Measurements from ENCODE around the gene IQSEC3.
"Not testable (repeated sequence)": the region's sequence is repeated elsewhere in the genome, so short reads cannot be mapped to it uniquely, and the experiment has no call there.

The IQSEC3 gene

DNA sequence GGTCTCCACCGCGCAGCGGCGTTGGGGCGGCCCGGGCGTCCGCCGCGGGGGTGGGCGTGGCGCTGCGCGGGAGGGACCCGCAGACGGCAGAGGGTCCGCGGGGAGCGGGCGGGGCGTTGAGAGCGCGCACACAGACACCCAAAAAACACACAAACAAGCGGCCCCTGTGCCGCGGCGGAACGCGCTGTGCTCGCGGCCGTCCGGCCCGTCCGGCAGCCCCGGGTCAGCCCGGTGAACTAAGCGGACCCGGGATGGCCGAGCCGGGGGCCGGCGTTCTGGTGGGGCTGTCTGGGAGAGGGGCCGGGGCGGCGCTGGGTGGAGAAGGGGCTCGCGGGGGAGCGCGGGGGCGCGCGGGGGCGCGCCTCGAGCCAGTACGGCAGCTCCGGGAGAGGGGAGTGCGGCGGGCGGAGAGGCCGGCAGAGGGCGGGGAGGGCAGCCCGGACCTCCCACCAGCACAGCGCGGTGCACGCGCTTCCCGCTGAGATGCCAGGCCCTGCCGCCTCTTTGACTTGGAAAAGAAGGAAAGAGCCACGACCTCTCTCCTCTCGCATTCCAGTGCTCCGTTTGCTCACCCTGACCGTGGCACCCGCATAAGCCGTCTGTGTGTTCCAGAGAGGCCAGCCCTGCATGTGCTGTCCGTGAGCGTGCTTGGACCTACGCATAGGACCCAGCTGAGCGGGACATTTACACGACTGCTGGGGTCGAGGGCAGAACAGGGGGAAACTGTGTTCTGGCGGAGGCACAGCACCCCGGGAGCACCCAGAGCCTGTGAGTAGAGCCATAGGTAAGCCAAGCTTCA lies 137.1 kb downstream of the IQSEC3 start:
- DNase-seq, result peak; percentile 70

DNA sequence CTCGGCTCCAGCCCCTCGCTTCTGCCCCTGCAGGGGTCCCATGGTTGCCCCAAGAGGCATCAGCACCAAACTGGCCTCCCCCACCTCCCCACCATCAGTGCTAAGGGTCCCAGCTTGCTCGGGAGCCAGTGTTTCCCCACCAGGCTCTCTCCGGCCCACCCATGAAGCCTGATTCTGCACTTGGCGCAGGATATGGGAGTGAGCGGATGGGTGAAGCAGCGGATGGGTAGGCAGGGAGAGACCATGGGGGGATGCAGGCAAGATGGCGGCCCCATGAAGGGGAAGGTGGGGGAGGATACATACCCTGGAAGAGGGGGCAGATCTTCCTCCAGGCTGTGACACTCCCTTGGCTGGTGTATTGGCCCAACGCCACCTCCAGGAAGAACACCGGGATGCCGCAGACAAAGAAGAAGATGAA lies 137.7 kb downstream of the IQSEC3 start:
- no peak for DNase-seq

DNA sequence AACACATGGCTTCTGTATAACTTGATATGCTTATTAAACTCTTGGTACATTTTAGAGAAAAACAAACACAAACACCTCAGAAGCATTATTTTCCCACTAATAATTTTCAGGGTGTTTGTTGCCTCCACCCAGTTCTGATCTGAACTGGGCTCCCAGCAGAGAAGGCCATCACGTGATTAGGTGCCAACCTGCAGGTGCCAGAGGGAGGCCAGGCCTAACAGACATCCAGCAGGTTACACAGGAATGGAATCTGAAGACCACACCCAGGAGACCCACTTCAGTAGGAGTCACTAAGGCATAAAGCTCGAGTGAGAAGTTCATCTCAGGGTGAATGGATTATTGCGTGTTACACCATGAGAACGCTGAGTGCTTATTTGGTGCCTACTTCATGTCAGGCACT lies 138.5 kb downstream of the IQSEC3 start:
- DNase-seq, result no peak

DNA sequence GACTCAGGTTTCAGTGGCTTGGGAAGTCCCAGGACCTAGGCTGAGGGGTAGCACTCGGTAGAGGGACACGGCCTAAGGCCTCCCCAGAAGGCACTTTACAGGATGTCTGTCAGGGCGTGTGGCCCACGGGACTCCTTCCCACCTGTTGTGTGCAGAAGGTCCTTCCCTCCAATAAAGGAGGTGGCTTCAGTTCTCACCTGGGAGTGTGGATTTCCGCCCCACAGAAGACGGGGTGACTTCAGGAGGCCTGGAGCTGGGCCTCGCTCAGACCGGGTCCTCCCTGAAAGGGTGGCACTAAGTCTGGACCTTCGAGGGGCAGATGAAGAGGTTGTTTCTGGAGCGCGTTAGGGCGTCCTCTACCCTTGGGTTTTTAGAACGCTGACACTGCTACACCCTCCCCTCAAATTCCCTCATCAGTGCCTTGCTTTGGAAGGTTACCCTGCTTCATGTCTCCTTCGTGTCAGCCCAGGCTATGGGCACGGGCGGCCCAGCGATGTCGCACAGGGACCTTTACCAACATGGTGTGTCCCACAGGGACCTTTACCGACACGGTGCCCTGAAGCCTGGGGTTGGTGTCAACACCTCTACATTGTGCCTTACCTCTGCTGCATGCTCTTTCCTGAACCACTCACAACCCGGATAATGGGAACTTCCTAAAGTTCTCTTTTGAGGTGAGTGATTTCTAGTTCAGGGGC lies 140.3 kb downstream of the IQSEC3 start:
- DNase-seq, result no peak

DNA sequence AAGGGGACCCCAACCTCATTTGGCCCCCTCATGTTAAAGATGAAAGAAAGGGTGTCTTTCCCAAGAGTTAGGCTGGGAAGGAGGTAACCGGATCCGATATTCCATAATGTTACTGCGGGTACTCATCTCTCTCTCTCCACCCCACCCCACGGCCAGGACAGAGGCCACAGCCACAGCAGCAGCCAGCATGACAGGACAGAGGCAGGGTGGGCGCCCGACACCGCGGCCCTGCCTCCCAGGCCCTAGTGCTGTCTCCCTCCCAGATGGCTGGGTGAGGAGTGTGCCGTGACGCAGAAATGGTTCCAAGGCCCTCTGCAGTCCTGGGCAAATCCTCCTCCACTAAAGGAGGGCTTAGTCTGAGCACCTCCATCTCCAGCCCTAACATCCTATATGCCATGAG lies 141.2 kb downstream of the IQSEC3 start:
- no peak for DNase-seq

DNA sequence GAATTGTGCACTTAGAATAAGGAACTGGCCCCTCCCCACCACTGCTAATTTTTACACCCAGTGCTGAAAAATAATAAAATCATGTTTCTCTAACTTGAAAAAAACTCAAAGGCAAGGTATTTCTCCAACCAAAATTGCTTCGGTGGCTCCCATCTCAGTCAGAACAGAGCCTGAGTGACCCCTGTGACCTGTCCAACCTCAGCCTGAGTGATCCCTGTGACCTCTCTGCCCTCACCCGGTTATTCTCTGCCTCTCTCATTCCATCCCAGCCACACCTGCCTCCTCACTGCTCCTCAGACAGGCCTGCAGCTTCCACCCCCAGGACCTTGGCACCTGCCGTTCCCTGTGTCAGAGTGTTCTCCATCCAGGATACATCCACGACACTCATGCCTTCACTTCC lies 142.2 kb downstream of the IQSEC3 start:
- no peak for DNase-seq

DNA sequence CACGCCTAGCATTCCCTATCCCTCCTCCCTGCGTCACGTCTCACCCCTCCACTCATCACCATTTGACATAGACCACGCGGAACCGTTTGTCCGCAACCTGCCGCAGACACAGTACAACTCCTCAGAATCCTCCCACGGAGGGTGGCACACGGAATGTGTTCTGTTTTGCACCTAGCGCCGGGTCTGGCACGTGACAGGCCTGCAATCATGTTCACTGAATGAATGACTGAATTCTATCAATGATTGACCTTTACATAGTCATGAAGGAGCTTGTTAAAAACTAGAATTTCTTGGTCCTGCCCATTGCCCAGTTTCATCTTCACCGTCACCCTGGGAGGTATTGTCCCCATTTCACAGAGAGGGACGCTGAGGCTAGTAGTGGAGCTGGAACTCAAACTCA lies 142.7 kb downstream of the IQSEC3 start:
- DNase-seq, result no peak

DNA sequence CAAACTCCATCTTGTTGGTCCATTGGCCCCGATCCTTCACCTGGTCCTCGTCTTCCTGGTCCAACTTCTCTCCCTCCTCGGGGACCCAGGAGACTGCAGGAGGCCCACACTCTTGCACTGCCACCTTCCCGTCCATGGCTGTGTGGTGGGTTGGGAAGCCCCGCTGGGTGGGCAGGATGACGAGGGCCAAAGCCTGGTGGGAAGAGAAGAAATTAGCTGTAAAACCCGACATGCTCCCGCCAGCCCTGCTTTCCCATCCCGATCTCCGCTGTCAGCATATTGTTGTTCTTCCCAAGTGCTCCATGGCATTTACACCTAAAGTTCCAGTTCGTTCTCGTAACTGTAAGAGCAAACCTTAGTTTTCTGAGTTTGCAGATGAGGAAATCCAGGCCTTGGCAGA lies 143.3 kb downstream of the IQSEC3 start:
- DNase-seq, result no peak

DNA sequence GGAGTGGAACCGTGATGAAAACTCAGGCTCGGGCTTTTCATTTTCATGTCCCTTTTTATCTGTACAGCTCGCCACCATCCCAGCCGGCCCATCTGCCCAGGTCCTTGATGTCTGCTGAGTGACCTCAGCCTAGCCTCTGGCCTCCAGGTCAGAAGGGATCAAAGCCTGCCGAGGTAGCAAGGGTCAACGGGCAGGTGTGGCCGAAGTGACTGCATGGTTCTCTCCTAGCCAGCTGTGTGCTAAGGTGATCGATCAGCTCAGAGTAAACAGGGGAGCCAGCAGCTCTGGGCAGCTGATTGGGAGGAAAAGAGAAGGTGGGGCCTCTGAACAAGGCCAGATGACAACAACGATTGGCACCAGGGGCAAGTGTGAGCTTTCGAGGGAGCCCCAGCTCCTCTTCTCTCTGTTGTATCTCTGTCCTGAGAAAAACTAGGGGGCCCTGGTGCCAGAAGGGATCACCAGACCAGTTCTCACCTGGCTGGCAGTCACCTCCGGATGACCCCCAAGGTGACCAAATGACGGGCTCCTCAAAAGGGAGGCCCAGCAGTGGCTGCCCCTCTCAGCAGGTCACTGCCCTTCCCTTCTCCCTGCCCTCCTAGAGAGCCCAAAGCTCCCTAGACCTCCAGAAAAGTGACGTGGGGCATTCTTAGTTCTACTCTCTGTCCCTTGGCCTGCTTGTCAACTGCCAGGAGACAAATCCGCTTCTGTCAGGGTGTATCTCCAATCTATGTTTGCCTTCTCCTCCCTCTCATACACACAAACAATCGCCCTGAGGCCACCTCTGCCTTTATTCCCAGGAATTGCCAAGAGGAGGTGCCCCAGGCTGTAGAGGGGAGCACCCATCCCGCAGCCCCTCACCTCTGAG lies 143.9 kb downstream of the IQSEC3 start:
- no peak for DNase-seq

DNA sequence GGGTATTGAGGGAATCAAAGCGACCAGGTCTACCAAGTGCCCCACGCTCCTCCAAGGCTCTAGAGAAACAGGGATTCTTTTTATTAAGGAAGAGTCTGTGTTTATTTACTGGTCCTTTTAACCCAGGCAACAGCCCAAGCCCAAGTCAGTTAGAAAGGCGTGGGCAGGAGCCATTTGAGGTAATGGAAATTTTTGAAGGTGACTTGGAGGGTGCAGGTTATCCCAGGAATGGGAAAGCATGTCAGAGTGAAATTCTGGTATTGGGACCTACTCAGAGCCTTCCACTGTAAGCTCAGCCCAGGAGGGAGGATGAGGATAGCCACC lies 144.5 kb downstream of the IQSEC3 start:
- no peak for DNase-seq

DNA sequence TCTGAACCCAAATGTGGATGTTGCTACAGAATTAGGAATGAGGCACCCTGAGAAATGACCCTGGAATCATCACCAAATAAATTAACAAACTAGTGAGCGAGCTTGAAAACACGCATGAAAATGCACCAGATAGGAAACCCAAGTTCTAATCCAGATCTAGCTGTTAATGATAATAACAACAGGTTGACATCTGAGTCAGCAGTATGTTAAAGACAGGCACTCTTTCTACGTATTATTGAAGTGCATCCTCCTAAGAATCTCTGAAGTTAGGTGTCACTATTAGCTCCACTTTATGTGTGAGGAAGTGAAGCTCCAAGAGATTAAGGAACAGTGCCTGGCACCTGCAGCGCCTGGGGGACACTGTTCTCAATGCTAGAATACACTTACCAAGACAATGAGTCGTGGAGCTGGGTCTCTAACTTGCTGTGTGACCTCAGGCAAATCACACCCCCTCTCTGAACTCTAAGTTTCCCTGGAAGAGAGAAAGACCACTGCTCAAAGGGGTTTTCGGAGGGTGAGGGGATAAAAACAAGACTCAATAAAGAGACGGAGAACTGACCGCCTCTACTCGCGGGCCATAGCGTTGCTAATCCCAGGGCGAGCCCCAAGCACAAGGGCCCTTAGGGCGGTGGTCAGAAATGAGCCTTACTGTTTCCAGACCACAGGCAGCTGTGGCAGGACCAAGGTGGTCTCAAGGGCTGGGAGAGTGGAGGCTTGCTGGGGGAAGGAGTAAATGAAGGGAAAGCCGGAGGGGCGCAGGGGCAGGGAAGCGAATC lies 145.3 kb downstream of the IQSEC3 start:
- no peak for DNase-seq

DNA sequence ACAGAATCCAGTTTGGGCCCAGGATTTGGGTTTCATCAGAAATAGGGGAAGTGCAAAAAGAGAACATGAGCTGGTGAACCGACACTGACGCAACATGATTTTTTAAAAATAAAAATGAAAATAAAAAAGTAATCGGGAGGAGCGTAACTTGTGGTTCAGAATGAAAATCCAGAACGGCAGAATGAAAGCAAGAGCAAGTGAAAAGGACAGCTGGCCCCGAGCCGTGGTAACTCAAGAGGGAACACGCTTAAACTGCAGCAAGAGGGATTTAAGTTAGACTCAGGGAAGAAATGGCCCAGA lies 145.8 kb downstream of the IQSEC3 start:
- no peak for DNase-seq

DNA sequence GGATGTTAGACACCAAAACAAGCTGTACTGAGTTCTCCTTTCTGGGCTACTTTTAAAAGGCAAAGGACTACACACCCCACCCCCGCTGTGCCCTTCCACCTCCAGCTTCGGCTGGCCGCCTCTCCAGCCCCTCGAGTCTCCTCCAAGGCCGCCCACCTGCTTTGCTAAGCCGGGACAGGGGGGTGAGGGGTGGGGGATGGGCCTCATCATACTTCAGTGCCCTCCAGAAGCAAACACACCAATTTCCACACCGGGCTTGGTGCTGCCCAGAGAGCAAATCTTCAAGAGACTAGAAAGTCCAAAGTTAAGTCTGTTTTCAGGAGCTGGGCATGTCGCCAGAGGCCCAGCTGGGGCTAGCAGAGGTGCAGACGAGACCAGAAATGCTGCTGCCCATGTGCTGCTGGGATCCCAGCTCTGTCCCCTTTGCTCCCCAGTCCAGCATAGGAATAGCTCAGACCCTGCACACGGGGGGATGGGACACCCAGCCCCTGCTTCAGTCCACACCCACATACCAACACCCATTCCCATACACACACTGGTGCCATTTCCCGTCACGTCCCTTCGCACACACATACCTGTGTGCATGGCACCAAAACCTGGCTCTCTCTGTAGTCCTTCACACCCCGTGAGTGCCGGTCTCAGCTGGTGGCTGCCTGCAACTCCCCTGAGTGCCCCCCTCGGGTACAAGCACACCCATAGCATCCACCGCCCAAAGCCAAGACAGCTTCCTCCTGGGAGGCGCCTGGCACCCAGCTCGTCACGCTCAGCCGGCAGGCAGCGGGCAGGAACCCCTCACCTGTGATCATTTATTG lies 146.4 kb downstream of the IQSEC3 start:
- DNase-seq, result no peak

DNA sequence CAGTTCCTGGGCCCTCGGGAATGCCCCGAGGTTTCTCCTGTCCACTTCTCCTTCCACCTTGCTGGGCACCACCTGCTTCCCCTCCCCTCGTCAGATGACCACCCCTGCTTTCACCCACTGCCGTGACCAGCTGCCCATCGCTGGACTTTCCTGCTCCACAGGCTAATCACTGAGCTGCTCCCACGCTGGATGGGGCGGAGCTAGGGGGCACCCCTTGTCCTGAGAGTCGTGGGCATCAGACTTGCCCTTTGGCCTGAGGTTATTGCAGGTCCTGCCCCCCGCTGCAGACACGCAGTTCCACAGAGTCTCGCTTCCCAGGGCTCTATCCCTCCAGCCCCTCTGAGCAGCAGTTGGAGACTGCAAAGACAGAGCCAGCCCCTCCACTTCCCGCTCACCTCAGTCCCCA lies 147.0 kb downstream of the IQSEC3 start:
- DNase-seq, result no peak

DNA sequence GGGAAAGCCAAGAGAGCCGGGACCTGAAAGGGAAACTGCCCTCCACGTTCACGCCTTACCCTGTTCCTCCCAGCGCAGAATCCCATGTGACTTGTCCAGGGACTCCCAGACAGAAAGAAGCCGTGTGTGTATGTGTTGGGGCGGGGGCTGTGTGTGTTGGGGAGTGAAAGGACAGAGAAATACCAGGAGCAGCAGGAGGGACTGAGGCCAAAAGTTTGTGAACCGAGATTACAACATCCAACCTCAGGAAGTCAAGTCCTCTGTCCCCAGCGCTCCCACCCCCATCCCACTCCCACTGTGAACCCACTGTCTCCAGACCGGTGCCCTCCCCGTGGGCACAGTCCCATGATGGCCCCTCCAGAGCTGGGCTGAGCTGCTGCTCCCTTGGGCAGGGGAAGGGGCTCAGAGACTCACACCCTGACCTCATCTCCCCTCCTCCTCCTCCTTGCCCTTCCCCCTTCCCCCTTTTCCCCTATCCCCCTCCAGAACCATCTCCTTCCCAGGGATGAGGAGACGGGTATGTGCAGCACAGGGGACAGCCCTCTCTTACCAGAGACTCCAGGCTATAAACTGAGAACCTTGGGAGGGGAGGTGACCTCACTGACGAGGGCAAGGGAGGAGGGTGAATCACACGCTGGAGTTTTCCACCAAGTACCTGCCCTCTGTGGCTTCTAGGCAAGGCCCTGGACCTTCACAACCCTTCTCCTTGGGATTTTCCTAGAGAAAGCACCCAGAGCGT lies 147.6 kb downstream of the IQSEC3 start, which contains the start of gene SLC6A12:
Gene SLC6A12, minus strand, starts transcription at position 155 of the 739 bp plus-strand sequence. CDS start 4,171 bp downstream, outside the sequence.
- no peak for DNase-seq

DNA sequence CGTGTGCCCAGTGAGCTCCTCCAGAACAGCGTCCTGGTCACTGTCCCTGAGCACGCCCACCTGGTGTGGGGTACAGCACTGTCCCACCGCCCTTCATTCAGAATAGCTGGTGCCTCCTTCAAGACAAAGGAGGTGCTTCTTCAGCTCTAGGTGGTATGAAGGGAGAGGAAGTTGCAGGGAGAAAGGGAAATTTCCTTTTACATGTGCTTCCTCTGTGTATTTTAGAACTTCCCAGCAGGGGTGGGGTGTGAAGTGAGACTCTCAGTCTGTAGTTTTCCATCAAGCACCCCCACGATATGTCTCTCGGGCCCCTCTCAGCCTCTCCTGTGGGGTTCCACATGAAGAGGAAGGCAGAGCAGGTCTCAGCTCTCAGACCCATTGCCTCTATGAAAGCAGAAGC lies 148.5 kb downstream of the IQSEC3 start:
- DNase-seq, result no peak

DNA sequence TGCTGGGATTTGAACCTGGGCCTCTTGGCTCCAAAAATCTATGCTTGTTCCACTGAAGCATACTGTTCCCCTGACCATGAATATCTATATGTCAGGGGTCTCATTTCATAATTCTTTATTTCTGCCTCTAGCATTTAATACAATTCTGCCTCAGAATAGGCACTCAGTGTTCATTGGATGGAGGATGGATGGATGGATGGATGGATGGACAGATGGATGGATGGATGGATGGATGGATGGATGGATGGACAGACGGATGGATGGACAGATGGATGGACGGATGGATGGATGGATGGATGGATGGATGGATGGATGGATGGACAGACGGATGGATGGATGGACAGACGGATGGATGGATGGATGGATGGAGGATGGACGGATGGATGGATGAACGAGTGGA lies 150.5 kb downstream of the IQSEC3 start:
- not testable (repeated sequence) for DNase-seq

DNA sequence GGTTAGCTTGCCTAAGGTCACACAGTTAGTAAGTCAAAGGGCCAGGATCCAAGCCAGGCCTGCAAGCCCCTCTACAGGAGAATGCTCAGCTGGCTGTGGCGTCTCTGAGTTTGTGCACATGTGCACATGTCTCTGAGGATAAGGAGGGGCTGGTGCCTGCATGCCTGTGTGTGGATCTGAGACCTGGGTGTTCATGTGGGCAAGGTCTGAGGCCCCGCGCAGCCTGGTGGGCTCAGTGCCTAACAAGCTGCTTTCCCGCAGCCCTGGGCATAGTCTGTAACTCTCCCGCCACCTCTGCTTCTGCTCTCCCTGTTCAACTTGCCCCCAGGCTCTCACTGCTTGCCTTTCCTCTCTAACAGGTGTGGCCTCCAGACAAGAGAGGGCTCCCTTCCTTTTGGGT lies 151.7 kb downstream of the IQSEC3 start:
- DNase-seq, result no peak

DNA sequence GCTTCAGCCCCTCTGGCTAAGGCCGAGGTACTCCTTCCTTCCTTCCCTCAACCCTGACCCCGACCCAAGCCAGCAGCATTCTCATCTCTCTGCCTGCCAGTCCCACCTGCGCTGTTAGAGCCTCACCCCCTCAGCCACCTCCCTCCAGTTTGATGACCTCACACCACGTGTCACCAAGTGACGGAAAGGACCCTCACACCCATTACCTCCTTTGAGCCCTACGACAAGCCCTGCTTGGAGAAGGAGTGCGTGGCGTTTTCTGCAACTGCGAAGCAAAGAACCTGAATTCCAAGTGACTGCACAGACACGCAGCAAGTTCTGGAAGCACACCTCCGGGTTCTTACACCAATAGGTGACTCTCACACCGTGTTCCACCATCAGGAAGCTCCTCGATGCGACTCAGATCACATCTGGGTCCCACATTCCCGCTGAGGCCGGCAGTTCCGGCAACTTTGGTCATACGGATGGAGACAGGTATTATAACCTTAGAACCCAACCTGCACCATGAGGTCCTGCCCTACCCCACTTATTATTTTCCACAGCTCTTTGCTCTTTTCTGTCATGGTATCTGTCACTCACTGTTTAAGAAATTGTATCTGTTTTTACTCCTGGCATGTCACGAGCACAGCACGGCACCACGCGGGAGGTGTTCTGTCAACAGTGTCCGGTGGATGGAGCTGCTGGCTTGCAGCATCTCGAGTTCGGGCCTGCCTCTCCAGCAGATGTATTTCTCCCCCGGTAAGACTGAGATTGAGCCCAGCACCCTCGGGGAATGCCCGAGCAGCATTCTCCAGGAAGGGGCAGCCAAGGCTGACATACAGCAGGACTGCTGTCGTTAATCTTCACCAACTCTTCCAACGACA lies 152.4 kb downstream of the IQSEC3 start:
- no peak for DNase-seq

DNA sequence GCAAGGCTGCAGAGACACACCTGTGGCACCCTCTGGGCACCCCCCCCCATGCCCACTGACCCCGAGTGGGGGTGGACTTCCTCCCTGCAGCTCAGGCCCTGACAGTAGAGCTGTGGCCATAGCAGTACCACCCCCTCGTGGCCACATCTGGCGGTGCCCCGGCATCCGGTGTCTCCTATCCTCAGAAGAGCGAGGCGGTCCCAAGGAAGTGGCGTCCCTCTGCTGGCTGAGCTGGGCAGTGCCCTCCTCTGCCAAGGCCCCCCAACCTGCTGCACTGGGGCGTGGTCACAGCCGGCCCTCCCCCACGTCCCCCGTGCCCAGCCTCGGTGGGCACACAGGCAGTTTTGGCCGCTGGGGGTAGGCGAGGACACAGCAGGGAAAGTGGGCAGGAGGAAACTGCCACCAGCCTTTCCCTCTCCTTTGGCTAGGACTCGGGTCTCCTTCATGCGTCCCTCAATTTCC lies 153.4 kb downstream of the IQSEC3 start:
- DNase-seq, result peak; percentile 65

Measured in right forelimb (tissue), 1 donor.